Caco-2 (cell line): ENCODE data around the gene ZNF683. TPM values are rescaled to one million over a fixed set of nuclear protein-coding genes. Genes with fewer than 3 reads are reported as not detected.
A peak's percentile ranks its signal among the peaks of the same experiment; 100 is the strongest.

Experiments
- BruUV-seq: library from RNA; stranded (reverse); fragments of 400-500 nt; replicated peaks from 2 replicates; lab custom pipeline; 2021; lab: Mats Ljungman, UMichigan
- CTCF ChIA-PET: fragments of 300-600 bp; sonication (Branson Sonifier 250); formaldehyde crosslinking; loops from one replicate; lab custom pipeline; 2022; ENCODE audit warnings: antibody characterized with exemption; lab: Charles Lee
- POLR2A ChIA-PET: fragments of 300-600 bp; sonication (Branson Sonifier 250); formaldehyde crosslinking; loops from one replicate; lab custom pipeline; 2022; ENCODE audit warnings: antibody characterized with exemption; lab: Charles Lee
- DNase-seq, 2 experiments: peaks; one replicate each; pipeline versions ENCODE4 v3.0.0 to v3.0.0-alpha.2; 2020 to 2022
- H3K27me3 ChIP-seq: replicated peaks from 2 replicates; pipeline ENCODE4 v1.6.0; 2011; ENCODE audit warnings: low read length; ENCODE audit not compliant: control insufficient read depth, insufficient read depth
- H3K36me3 ChIP-seq: 2 replicates; pipeline ENCODE4 v1.5.1; 2011; ENCODE audit warnings: low read length; ENCODE audit not compliant: control insufficient read depth, insufficient read depth
- H3K4me1 ChIP-seq: fragments of 250-450 bp; sonication (Bioruptor Pico); 2 replicates; pipeline ENCODE4 v1.5.1; 2020; ENCODE audit warnings: mild to moderate bottlenecking
- H3K4me3 ChIP-seq: 2 replicates; pipeline ENCODE4 v1.5.1; 2011; ENCODE audit warnings: low read depth, mild to moderate bottlenecking, control low read depth, low read length
- H3K9me3 ChIP-seq: fragments of 250-450 bp; sonication (Bioruptor Pico); 2 replicates; pipeline ENCODE4 v1.5.1; 2020; ENCODE audit warnings: mild to moderate bottlenecking, moderate library complexity
- H3K27ac Mint-ChIP-seq: one replicate; pipeline ENCODE4 v1.8.0; 2022; ENCODE audit warnings: mixed read lengths; ENCODE audit not compliant: unreplicated experiment
- H3K27me3 Mint-ChIP-seq: one replicate; pipeline ENCODE4 v1.8.0; 2022; ENCODE audit warnings: mixed read lengths; ENCODE audit not compliant: insufficient read depth, unreplicated experiment
- H3K36me3 Mint-ChIP-seq: one replicate; pipeline ENCODE4 v1.8.0; 2022; ENCODE audit warnings: mild to moderate bottlenecking, mixed read lengths; ENCODE audit not compliant: insufficient read depth, unreplicated experiment
- H3K4me1 Mint-ChIP-seq: one replicate; pipeline ENCODE4 v1.8.0; 2022; ENCODE audit warnings: low read depth, mixed read lengths; ENCODE audit not compliant: unreplicated experiment
- H3K4me3 Mint-ChIP-seq: one replicate; pipeline ENCODE4 v1.8.0; 2022; ENCODE audit warnings: mild to moderate bottlenecking, moderate library complexity, mixed read lengths; ENCODE audit not compliant: unreplicated experiment
- H3K9me3 Mint-ChIP-seq: one replicate; pipeline ENCODE4 v1.8.0; 2022; ENCODE audit warnings: mixed read lengths; ENCODE audit not compliant: unreplicated experiment
- intact Hi-C: fragments of 100-400 bp; cut with micrococcal nuclease; formaldehyde crosslinking; loops from one replicate; pipeline ENCODE4 v1.10.0; 2022; ENCODE audit not compliant: unreplicated experiment
- total RNA-seq: library from RNA; stranded (reverse); gene quantifications from 2 replicates; pipeline ENCODE4 v1.2.3, GENCODE V29; 2022
- TF ChIP-seq, protein P1 (sequence below), 2 experiments: fragments of 200-600 bp in 1 of 2; IDR thresholded peaks; 1 replicate in 1 of 2; 2 replicates in 1 of 2; pipeline versions ENCODE4 v1.5.1 to v1.8.0; 2011 to 2022; ENCODE audit warnings: antibody characterized with exemption in 1 of 2, control low read depth in 1 of 2, inconsistent platforms in 1 of 2, low read depth in 1 of 2, low read length in 1 of 2, mild to moderate bottlenecking in 1 of 2, moderate library complexity in 1 of 2; ENCODE audit not compliant: insufficient read depth in 1 of 2, severe bottlenecking in 1 of 2, unreplicated experiment in 1 of 2

The ZNF683 gene
- total RNA-seq, 1 experiment from 2014 or later, result not detected

DNA sequence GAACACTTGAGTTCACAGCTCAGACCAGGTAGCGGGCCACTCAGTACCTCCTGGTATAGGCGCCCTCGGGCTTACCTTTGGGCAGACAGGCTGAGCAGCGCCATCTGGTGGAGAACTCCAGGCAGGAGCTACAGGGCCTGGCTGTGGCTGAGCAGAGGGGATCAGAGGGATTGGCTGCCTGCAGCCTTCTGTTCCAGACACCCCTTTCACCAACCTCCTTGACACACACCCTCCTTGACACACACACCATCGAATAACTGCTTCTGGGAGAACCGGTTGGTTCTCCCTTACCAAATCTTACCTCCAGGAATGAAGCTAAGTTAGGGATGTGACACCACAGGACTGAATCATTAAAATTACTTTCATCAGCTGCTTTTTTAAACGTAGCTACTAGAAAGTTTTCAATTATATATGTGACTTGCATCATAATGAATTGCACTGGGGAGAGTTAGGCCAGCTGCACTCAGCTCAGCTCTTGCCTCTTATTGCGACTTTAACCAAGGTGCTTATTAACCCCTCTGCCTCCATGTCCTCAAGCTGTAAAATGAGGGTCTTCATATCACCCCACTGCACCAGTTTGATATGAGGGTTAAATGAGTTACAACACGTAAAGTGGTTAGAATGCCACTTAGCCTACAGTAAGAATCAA, 44.7 kb upstream of the ZNF683 start:
- Histone ChIP-seq H3K36me3 (no peaks in the 10 kb centered on the region), H3K9me3 (no peaks in the 10 kb centered on the region), H3K27me3 (no peaks in the 10 kb centered on the region), H3K4me3 (no peak overlapping the region), H3K4me1 (peaks cover 51% of the 10 kb centered on the region)
- intact Hi-C loops, result loop anchor here (1.0 kb wide), 1 partner anchor 132 kb away; no protein-coding TSS in a partner anchor
- peak; percentile 82 to 85 for DNase-seq
- ChIA-PET POLR2A (interaction anchor here (1.0 to 1.1 kb wide), 2 partner anchors 15 to 58 kb away, joined by 3 to 7 read pairs; partner anchors contain the start of gene DHDDS), CTCF (interaction anchor here (0.5 to 2.2 kb wide), 21 partner anchors 9 to 542 kb away, joined by 3 to 16 read pairs (median 4); partner anchors contain the start of genes CEP85, CNKSR1, CRYBG2 and DHDDS)
- Mint-ChIP-seq H3K27ac (peak overlapping the region; percentile 88), H3K36me3 (peaks cover 5% of the 10 kb centered on the region), H3K9me3 (no peaks in the 10 kb centered on the region), H3K27me3 (no peaks in the 10 kb centered on the region), H3K4me3 (no peak overlapping the region), H3K4me1 (peaks cover 22% of the 10 kb centered on the region)
- BruUV-seq, result no TSS peak
- TF ChIP-seq, protein P1, sequence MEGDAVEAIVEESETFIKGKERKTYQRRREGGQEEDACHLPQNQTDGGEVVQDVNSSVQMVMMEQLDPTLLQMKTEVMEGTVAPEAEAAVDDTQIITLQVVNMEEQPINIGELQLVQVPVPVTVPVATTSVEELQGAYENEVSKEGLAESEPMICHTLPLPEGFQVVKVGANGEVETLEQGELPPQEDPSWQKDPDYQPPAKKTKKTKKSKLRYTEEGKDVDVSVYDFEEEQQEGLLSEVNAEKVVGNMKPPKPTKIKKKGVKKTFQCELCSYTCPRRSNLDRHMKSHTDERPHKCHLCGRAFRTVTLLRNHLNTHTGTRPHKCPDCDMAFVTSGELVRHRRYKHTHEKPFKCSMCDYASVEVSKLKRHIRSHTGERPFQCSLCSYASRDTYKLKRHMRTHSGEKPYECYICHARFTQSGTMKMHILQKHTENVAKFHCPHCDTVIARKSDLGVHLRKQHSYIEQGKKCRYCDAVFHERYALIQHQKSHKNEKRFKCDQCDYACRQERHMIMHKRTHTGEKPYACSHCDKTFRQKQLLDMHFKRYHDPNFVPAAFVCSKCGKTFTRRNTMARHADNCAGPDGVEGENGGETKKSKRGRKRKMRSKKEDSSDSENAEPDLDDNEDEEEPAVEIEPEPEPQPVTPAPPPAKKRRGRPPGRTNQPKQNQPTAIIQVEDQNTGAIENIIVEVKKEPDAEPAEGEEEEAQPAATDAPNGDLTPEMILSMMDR (IDR thresholded peaks at IDR 0.05; ENCODE audit: insufficient read depth in 1 of 2, low read depth in 1 of 2, low read length in 1 of 2, severe bottlenecking in 1 of 2, unreplicated experiment in 1 of 2), result peak; percentile 78 to 81

DNA sequence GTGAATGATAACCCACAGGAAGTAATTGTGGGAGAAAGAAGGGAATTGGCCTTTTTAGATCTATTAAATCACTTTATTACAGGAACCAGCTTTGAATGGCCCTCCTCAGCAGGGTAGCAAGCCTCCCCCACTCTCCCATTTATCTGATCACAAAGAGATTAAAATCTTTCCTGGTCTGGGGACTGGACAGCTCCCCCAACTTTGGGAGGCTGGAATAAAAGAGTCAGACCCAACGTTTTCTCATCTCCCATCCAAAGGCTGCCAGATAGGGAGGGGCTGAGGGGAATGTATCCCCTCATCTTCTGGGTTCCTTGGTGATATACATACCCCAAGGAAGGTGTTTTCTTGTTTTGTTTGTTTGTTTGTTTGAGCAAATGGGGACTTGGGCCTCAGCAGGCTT, 40.5 kb upstream of the ZNF683 start:
- no peaks in the 10 kb centered on the region for H3K27me3 Mint-ChIP-seq
- peaks cover 3% of the 10 kb centered on the region for H3K36me3 Mint-ChIP-seq
- CTCF ChIA-PET, result no interaction called here
- TF ChIP-seq, protein P1 (IDR thresholded peaks at IDR 0.05; ENCODE audit: insufficient read depth in 1 of 2, low read depth in 1 of 2, low read length in 1 of 2, severe bottlenecking in 1 of 2, unreplicated experiment in 1 of 2), result no peak
- H3K4me3 Mint-ChIP-seq, result peak overlapping the region; percentile 33
- peaks cover 41% of the 10 kb centered on the region for H3K4me1 ChIP-seq
- no peak overlapping the region for H3K27ac Mint-ChIP-seq
- H3K4me1 Mint-ChIP-seq, result peaks cover 7% of the 10 kb centered on the region
- no peaks in the 10 kb centered on the region for H3K27me3 ChIP-seq
- intact Hi-C loops, result no loop called here
- DNase-seq, result no peak
- no peaks in the 10 kb centered on the region for H3K9me3 Mint-ChIP-seq
- no TSS peak for BruUV-seq
- POLR2A ChIA-PET, result interaction anchor here (0.5 kb wide), 1 partner anchor 31 kb away, joined by 14 read pairs; no protein-coding TSS in a partner anchor
- no peaks in the 10 kb centered on the region for H3K9me3 ChIP-seq
- H3K4me3 ChIP-seq, result no peak overlapping the region
- H3K36me3 ChIP-seq, result no peaks in the 10 kb centered on the region

DNA sequence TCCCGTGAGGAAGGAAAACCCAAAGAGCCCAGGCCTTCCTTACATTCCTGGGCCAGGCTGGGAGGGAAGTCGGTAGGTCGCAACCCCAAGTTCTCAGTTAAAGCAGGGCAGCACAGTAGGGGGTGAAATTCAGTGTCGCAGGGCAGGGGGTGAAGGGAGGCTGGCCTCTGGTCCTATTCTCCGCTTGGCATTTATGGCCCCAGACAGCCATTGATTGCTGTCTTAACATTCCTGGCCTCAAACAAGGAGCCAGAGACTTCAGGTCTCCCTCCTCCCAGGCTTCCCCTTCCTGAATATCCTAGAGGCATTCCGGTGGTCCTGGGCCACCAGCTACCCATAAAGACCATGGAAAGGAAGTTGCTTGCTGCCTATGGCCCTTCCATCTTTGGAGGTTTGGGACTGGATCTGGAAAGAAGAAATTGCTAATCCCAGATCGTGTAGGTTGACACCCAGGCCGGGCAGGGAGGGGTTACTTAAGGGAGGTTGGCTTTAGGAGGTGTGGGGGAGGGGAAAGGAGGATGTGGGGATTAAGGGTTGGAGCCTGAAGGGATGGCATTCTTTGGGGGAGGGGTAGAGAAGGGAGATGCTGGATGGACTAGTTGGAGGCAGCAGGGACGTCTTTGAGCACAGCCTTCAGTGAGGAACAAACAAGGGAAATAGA, 39.8 kb upstream of the ZNF683 start:
- POLR2A ChIA-PET, result no interaction called here
- peaks cover 7% of the 10 kb centered on the region for H3K4me1 Mint-ChIP-seq

More for the DNA sequence above, 39.8 kb upstream of the ZNF683 start:
- no peaks in the 10 kb centered on the region for H3K9me3 Mint-ChIP-seq
- intact Hi-C loops, result no loop called here
- Histone ChIP-seq H3K36me3 (no peaks in the 10 kb centered on the region), H3K27me3 (no peaks in the 10 kb centered on the region), H3K4me1 (peaks cover 33% of the 10 kb centered on the region), H3K9me3 (no peaks in the 10 kb centered on the region), H3K4me3 (0 out of 2 replicates have a peak overlapping the region, but pooled peaks have one; percentile 2)
- TF ChIP-seq, protein P1 (IDR thresholded peaks at IDR 0.05; ENCODE audit: insufficient read depth in 1 of 2, low read depth in 1 of 2, low read length in 1 of 2, severe bottlenecking in 1 of 2, unreplicated experiment in 1 of 2), result no peak
- peak; percentile 32 to 62 for DNase-seq
- H3K36me3 Mint-ChIP-seq, result no peaks in the 10 kb centered on the region
- peak overlapping the region; percentile 33 for H3K4me3 Mint-ChIP-seq
- CTCF ChIA-PET, result no interaction called here
- no TSS peak for BruUV-seq
- no peaks in the 10 kb centered on the region for H3K27me3 Mint-ChIP-seq
- peak overlapping the region; percentile 25 for H3K27ac Mint-ChIP-seq
